ENCODE results near the gene SMAD1. TPM values are rescaled to one million over a fixed set of nuclear protein-coding genes. Genes with fewer than 3 reads are reported as not detected.

Gene SMAD1
- total RNA-seq, 1 donor from 2014 or later = 57.5 TPM

GRCh38 chr4:145589916-145590702, 108.5 kb downstream of the SMAD1 start:
- TF ChIP-seq, protein P1, sequence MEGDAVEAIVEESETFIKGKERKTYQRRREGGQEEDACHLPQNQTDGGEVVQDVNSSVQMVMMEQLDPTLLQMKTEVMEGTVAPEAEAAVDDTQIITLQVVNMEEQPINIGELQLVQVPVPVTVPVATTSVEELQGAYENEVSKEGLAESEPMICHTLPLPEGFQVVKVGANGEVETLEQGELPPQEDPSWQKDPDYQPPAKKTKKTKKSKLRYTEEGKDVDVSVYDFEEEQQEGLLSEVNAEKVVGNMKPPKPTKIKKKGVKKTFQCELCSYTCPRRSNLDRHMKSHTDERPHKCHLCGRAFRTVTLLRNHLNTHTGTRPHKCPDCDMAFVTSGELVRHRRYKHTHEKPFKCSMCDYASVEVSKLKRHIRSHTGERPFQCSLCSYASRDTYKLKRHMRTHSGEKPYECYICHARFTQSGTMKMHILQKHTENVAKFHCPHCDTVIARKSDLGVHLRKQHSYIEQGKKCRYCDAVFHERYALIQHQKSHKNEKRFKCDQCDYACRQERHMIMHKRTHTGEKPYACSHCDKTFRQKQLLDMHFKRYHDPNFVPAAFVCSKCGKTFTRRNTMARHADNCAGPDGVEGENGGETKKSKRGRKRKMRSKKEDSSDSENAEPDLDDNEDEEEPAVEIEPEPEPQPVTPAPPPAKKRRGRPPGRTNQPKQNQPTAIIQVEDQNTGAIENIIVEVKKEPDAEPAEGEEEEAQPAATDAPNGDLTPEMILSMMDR (IDR thresholded peaks at IDR 0.05; ENCODE audit: partially characterized antibody, unreplicated experiment) = no peak
- Mint-ChIP-seq H3K27me3 (ENCODE audit: unreplicated experiment) (peaks cover 2% of the 10 kb centered on the region), H3K4me1 (ENCODE audit: low read depth, unreplicated experiment) (no peaks in the 10 kb centered on the region), H3K27ac (ENCODE audit: unreplicated experiment) (no peak overlapping the region), H3K9me3 (ENCODE audit: unreplicated experiment) (no peaks in the 10 kb centered on the region), H3K36me3 (ENCODE audit: unreplicated experiment) (no peaks in the 10 kb centered on the region), H3K4me3 (ENCODE audit: unreplicated experiment) (no peak overlapping the region)
- no peak for DNase-seq

GRCh38 chr4:145602129-145602760, 120.6 kb downstream of the SMAD1 start:
- Mint-ChIP-seq H3K4me3 (ENCODE audit: unreplicated experiment) (no peak overlapping the region), H3K27ac (ENCODE audit: unreplicated experiment) (no peak overlapping the region)
- TF ChIP-seq, protein P1 (IDR thresholded peaks at IDR 0.05; ENCODE audit: partially characterized antibody, unreplicated experiment) = no peak

DNA sequence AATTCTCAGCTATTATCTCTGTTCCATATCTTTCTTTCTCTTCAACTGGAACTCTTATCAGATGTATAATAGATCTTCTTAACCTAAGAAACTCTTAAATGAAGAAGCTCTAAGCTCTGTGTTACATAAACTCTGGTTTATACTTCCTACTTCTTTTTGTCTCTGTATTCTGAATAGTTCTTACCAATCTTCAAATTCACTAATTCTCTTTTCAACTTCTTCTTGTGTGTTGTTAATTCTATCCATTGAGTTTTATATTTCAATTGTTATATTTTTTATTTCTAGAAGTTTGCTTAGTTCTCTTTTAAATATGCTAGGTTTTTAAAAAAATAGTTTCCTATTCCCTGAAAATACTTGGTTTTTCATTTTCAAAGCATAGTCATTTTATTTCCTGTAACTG, 124.3 kb downstream of the SMAD1 start:
- no peak overlapping the region for H3K27ac Mint-ChIP-seq (ENCODE audit: unreplicated experiment)
- H3K9me3 Mint-ChIP-seq (ENCODE audit: unreplicated experiment) = peaks cover 4% of the 10 kb centered on the region
- no peak for DNase-seq
- no peaks in the 10 kb centered on the region for H3K4me1 Mint-ChIP-seq (ENCODE audit: low read depth, unreplicated experiment)
- H3K36me3 Mint-ChIP-seq (ENCODE audit: unreplicated experiment) = peaks cover 13% of the 10 kb centered on the region
- no peaks in the 10 kb centered on the region for H3K27me3 Mint-ChIP-seq (ENCODE audit: unreplicated experiment)
- TF ChIP-seq, protein P1 (IDR thresholded peaks at IDR 0.05; ENCODE audit: partially characterized antibody, unreplicated experiment) = no peak
- H3K4me3 Mint-ChIP-seq (ENCODE audit: unreplicated experiment) = no peak overlapping the region

More at GRCh38 chr4:145602129-145602760, 120.6 kb downstream of the SMAD1 start:
- DNase-seq = no peak
- H3K36me3 Mint-ChIP-seq (ENCODE audit: unreplicated experiment) = peaks cover 13% of the 10 kb centered on the region
- H3K27me3 Mint-ChIP-seq (ENCODE audit: unreplicated experiment) = no peaks in the 10 kb centered on the region
- peaks cover 4% of the 10 kb centered on the region for H3K9me3 Mint-ChIP-seq (ENCODE audit: unreplicated experiment)
- no peaks in the 10 kb centered on the region for H3K4me1 Mint-ChIP-seq (ENCODE audit: low read depth, unreplicated experiment)

Other genes starting within 250 kb of the SMAD1 start
- gene MMAA, start 137.5 kb downstream of the SMAD1 start, total RNA-seq (ENCODE audit: unreplicated experiment) = 3.5 TPM
- not detected for gene C4orf51, start 198.3 kb downstream of the SMAD1 start, total RNA-seq (ENCODE audit: unreplicated experiment)